ENCODE data around the gene ABCG1. TPM values are rescaled to one million over a fixed set of nuclear protein-coding genes. Genes with fewer than 3 reads are reported as not detected.
"Not testable (repeated sequence)": the region's sequence is repeated elsewhere in the genome, so short reads cannot be mapped to it uniquely, and the experiment has no call there.

ABCG1 gene
- total RNA-seq, 4 donors from 2014 or later: 16.1 to 25.9 (median 20.0) TPM

GRCh38 chr21:42289926-42290325, 71.0 kb downstream of the ABCG1 start:
- peaks cover 34 to 95% (median 82%) of the 10 kb centered on the region in 4 donors for H3K36me3 ChIP-seq
- TF ChIP-seq CTCF (IDR thresholded peaks at IDR 0.05) (no peak), EP300 (IDR thresholded peaks at IDR 0.05) (no peak), POLR2A (IDR thresholded peaks at IDR 0.05; ENCODE audit: low read depth) (no peak), POLR2AphosphoS5 (IDR thresholded peaks at IDR 0.05) (no peak)
- 92% methylated on average over 18 of the region's 18 CpGs for WGBS

GRCh38 chr21:42290505-42290904, 71.6 kb downstream of the ABCG1 start:
- H3K36me3 ChIP-seq: peaks cover 34 to 92% (median 80%) of the 10 kb centered on the region in 4 donors
- WGBS: 68% methylated on average over 3 of the region's 3 CpGs
- H3K27me3 ChIP-seq: no peaks in the 10 kb centered on the region
- intact Hi-C loops (cut with DNase I): no loop called here
- DNase-seq (ENCODE audit: extremely low spot score): no peak
- no peak overlapping the region for H3K27ac ChIP-seq (replicated peaks in 1 of 4)
- H3K9me3 ChIP-seq: no peaks in the 10 kb centered on the region
- no peak for TF ChIP-seq POLR2AphosphoS5 (IDR thresholded peaks at IDR 0.05)
- TF ChIP-seq POLR2A (IDR thresholded peaks at IDR 0.05; ENCODE audit: low read depth): no peak
- no peaks in the 10 kb centered on the region for H3K4me1 ChIP-seq
- no peak overlapping the region for H3K4me3 ChIP-seq

More at GRCh38 chr21:42289926-42290325, 71.0 kb downstream of the ABCG1 start:
- DNase-seq (ENCODE audit: extremely low spot score): no peak
- Histone ChIP-seq H3K9me3 (no peaks in the 10 kb centered on the region), H3K4me3 (no peak overlapping the region), H3K27ac (replicated peaks in 1 of 4) (no peak overlapping the region), H3K27me3 (no peaks in the 10 kb centered on the region), H3K4me1 (no peaks in the 10 kb centered on the region)
- intact Hi-C loops (cut with DNase I): no loop called here

- Histone ChIP-seq H3K4me1 (no peaks in the 10 kb centered on the region), H3K9me3 (no peaks in the 10 kb centered on the region), H3K4me3 (no peak overlapping the region), H3K36me3 (peaks cover 34 to 92% (median 81%) of the 10 kb centered on the region in 4 donors), H3K27me3 (no peaks in the 10 kb centered on the region), H3K27ac (replicated peaks in 1 of 4) (no peak overlapping the region)
- TF ChIP-seq CTCF (IDR thresholded peaks at IDR 0.05) (no peak), POLR2A (IDR thresholded peaks at IDR 0.05; ENCODE audit: low read depth) (no peak)
- intact Hi-C loops (cut with DNase I): no loop called here
- WGBS: 89% methylated on average over 35 of the region's 35 CpGs
- DNase-seq (ENCODE audit: extremely low spot score): no peak
These were observed 72.2 kb downstream of the ABCG1 start for GRCh38 chr21:42291003-42291750.

- TF ChIP-seq POLR2A (IDR thresholded peaks at IDR 0.05; ENCODE audit: low read depth) (no peak), EP300 (IDR thresholded peaks at IDR 0.05) (no peak), CTCF (IDR thresholded peaks at IDR 0.05) (no peak), POLR2AphosphoS5 (IDR thresholded peaks at IDR 0.05) (no peak)
- intact Hi-C loops (cut with DNase I): no loop called here
- DNase-seq (ENCODE audit: extremely low spot score): no peak
- Histone ChIP-seq H3K4me3 (no peak overlapping the region), H3K27me3 (no peaks in the 10 kb centered on the region), H3K27ac (replicated peaks in 1 of 4) (no peak overlapping the region), H3K9me3 (no peaks in the 10 kb centered on the region), H3K36me3 (peaks cover 34 to 92% (median 80%) of the 10 kb centered on the region in 4 donors), H3K4me1 (no peaks in the 10 kb centered on the region)
- 95% methylated on average over 19 of the region's 22 CpGs for WGBS
These were observed 73.0 kb downstream of the ABCG1 start for GRCh38 chr21:42291751-42292562.

- H3K9me3 ChIP-seq; intact Hi-C loops (cut with DNase I); H3K4me3 ChIP-seq; DNase-seq (ENCODE audit: extremely low spot score); H3K4me1 ChIP-seq; H3K27me3 ChIP-seq; H3K27ac ChIP-seq (replicated peaks in 1 of 4): not testable (repeated sequence)
- 88% methylated on average over 4 of the region's 4 CpGs for WGBS
- H3K36me3 ChIP-seq: peaks cover 34 to 91% (median 73%) of the 10 kb centered on the region in 4 donors
These were observed 73.7 kb downstream of the ABCG1 start for GRCh38 chr21:42292563-42293142.

Data from esophagus muscularis mucosa (tissue), 4 donors.